Adrenal gland (tissue), 12 donors: ENCODE data around the gene APOA5. TPM values are rescaled to one million over a fixed set of nuclear protein-coding genes. Genes with fewer than 3 reads are reported as not detected.

Experiments used
- DNase-seq, 7 donors: peaks; one replicate each; pipeline ENCODE4 v3.0.0-alpha.2; 2019 to 2020
- H3K27ac ChIP-seq, 5 donors: fragments of 200-600 bp; sonication (generic) in 4 of 5; 1 replicate in 3 of 5; 2 replicates in 2 of 5; pipeline versions ENCODE4 v1.5.1 to v1.8.0; 2016 to 2020; ENCODE audit warnings: mild to moderate bottlenecking in 1 of 5
- H3K27me3 ChIP-seq: fragments of 200-600 bp; 2 replicates; pipeline ENCODE4 v1.8.0; 2021
- H3K36me3 ChIP-seq, 2 donors: fragments of 200-600 bp; replicated peaks in 1 of 2; 1 replicate in 1 of 2; 2 replicates in 1 of 2; pipeline versions ENCODE4 v1.5.1 to v1.8.0; 2018 to 2022
- H3K4me1 ChIP-seq, 2 donors: fragments of 200-600 bp; replicated peaks in 1 of 2; 1 replicate in 1 of 2; 2 replicates in 1 of 2; pipeline versions ENCODE4 v1.5.1 to v1.8.0; 2018 to 2021
- H3K4me3 ChIP-seq, 4 donors: fragments of 200-600 bp; sonication (generic) in 3 of 4; one replicate each; pipeline ENCODE4 v1.5.1; 2016 to 2018
- H3K9me3 ChIP-seq, 3 donors: fragments of 200-600 bp; sonication (generic) in 1 of 3; replicated peaks in 1 of 3; 1 replicate in 2 of 3; 2 replicates in 1 of 3; pipeline versions ENCODE4 v1.5.1 to v1.8.0; 2016 to 2021
- POLR2A ChIP-seq, 2 donors: fragments of 450-650 bp; IDR thresholded peaks; one replicate each; pipeline ENCODE4 v1.6.1; 2017; ENCODE audit warnings: antibody characterized with exemption in 2 of 2, mild to moderate bottlenecking in 2 of 2, moderate library complexity in 1 of 2
- WGBS, 4 donors: extraction: QIAGEN DNeasy Blood & Tissue Kit in 2 of 4; methylation state at CpG; one replicate each; pipeline versions ENCODE4 v1.1.5 to v1.1.7; 2013 to 2017; 5-methylcytosine and 5-hydroxymethylcytosine counted together
- intact Hi-C, 2 donors: fragments of 100-400 bp; cut with DNase I; formaldehyde crosslinking; loops; one replicate each; pipeline versions ENCODE4 v1.14.1 to v1.15.0; 2022 to 2023
- polyA plus RNA-seq, 3 donors: library from polyadenylated mRNA; stranded (reverse); fragments of 200-250 nt in 2 of 3; fragments of 350-450 nt in 1 of 3; fragmentation: Illumina TruSeq in 1 of 3; extraction: RNeasy Lipid Tissue Mini Kit (QIAGEN cat#74804) in 1 of 3; gene quantifications; one replicate each; pipeline ENCODE4 v1.2.3, GENCODE V29; 2013 to 2014
- total RNA-seq, 9 donors: library from RNA; depleted of rRNA in 4 of 9; stranded (reverse); fragments of >200 nt in 4 of 9; fragments of 120-200 nt in 1 of 9; fragmentation: NEBNext Ultra II Directional in 1 of 9; extraction: Animal tissue kit (Norgen Biotek cat#: 25700) in 1 of 9; gene quantifications; one replicate each; pipeline versions ENCODE4 v1.1.0 to v1.2.4, GENCODE V29; 2013 to 2023
- TF ChIP-seq, protein P1 (sequence below), 6 experiments: fragments of 450-650 bp in 4 of 6; fragments of 200-600 bp in 2 of 6; sonication (generic) in 1 of 6; IDR thresholded peaks; 1 replicate in 5 of 6; 2 replicates in 1 of 6; pipeline versions ENCODE4 v1.5.1 to v1.8.0; 2016 to 2021; ENCODE audit warnings: antibody characterized with exemption in 6 of 6, mild to moderate bottlenecking in 2 of 6, moderate library complexity in 1 of 6
- donor health status: healthy with polysubstance abuse.
- donor health status: Bipolar disorder and iron deficiency.
- donor health status: DM: yes; HTN: yes; CAD: no.
- donor health status: DM: no; HTN: no; CAD: no.
- donor health status: DM: no; HTN: no; CAD: no.
- donor health status: DM: yes; HTN: yes; CAD: no.

APOA5 gene
- total and polyA plus RNA-seq, 12 donors, result 0.11 to 0.54 (median 0.11) TPM; not detected in 9

DNA sequence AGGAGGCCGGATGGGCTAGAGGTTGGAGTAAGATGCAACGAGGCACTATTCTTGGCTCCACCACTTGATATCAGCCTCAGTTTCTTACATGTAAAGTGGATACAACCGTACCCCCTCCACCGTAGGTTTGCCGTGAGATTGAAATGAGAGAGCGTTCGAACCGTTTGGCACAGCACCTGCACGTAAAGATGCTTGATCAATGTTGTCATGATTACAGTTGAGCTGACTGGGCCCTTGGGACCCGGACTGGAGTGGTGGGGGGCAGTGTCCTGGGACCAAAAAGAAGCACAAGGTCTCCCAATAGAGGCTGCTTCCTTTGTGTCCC is 41.8 kb upstream of the APOA5 start:
- intact Hi-C loops, result no loop called here
- no peak for TF ChIP-seq POLR2A (IDR thresholded peaks at IDR 0.05)
- TF ChIP-seq, protein P1, sequence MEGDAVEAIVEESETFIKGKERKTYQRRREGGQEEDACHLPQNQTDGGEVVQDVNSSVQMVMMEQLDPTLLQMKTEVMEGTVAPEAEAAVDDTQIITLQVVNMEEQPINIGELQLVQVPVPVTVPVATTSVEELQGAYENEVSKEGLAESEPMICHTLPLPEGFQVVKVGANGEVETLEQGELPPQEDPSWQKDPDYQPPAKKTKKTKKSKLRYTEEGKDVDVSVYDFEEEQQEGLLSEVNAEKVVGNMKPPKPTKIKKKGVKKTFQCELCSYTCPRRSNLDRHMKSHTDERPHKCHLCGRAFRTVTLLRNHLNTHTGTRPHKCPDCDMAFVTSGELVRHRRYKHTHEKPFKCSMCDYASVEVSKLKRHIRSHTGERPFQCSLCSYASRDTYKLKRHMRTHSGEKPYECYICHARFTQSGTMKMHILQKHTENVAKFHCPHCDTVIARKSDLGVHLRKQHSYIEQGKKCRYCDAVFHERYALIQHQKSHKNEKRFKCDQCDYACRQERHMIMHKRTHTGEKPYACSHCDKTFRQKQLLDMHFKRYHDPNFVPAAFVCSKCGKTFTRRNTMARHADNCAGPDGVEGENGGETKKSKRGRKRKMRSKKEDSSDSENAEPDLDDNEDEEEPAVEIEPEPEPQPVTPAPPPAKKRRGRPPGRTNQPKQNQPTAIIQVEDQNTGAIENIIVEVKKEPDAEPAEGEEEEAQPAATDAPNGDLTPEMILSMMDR (IDR thresholded peaks at IDR 0.05), result no peak
- Histone ChIP-seq H3K9me3 (no peaks in the 10 kb centered on the region), H3K4me3 (no peak overlapping the region), H3K27ac (no peak overlapping the region), H3K27me3 (no peaks in the 10 kb centered on the region), H3K4me1 (peaks cover 9 to 17% of the 10 kb centered on the region in 2 donors), H3K36me3 (no peaks in the 10 kb centered on the region)
- WGBS, 4 donors, result 92 to 98% (median 94%) methylated on average over 10 of the region's 10 CpGs
- no peak for DNase-seq

DNA sequence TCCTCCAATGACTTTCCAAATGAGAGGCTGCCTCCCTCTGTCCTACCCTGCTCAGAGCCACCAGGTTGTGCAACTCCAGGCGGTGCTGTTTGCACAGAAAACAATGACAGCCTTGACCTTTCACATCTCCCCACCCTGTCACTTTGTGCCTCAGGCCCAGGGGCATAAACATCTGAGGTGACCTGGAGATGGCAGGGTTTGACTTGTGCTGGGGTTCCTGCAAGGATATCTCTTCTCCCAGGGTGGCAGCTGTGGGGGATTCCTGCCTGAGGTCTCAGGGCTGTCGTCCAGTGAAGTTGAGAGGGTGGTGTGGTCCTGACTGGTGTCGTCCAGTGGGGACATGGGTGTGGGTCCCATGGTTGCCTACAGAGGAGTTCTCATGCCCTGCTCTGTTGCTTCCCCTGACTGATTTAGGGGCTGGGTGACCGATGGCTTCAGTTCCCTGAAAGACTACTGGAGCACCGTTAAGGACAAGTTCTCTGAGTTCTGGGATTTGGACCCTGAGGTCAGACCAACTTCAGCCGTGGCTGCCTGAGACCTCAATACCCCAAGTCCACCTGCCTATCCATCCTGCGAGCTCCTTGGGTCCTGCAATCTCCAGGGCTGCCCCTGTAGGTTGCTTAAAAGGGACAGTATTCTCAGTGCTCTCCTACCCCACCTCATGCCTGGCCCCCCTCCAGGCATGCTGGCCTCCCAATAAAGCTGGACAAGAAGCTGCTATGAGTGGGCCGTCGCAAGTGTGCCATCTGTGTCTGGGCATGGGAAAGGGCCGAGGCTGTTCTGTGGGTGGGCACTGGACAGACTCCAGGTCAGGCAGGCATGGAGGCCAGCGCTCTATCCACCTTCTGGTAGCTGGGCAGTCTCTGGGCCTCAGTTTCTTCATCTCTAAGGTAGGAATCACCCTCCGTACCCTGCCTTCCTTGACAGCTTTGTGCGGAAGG is 40.9 kb upstream of the APOA5 start:
- 80 to 85% (median 82%) methylated on average over 7 to 13 of the region's 13 CpGs for WGBS, 4 donors
- Histone ChIP-seq H3K27ac (no peak overlapping the region), H3K9me3 (no peaks in the 10 kb centered on the region), H3K36me3 (no peaks in the 10 kb centered on the region), H3K27me3 (no peaks in the 10 kb centered on the region), H3K4me1 (peaks cover 9 to 17% of the 10 kb centered on the region in 2 donors), H3K4me3 (no peak overlapping the region)
- TF ChIP-seq, protein P1 (IDR thresholded peaks at IDR 0.05), result no peak
- no peak for TF ChIP-seq POLR2A (IDR thresholded peaks at IDR 0.05)
- intact Hi-C loops, result no loop called here
- no peak for DNase-seq

- peaks cover 9 to 17% of the 10 kb centered on the region in 2 donors for H3K4me1 ChIP-seq
- no peaks in the 10 kb centered on the region for H3K27me3 ChIP-seq
- intact Hi-C loops, result no loop called here
- TF ChIP-seq, protein P1 (IDR thresholded peaks at IDR 0.05), result no peak
- TF ChIP-seq POLR2A (IDR thresholded peaks at IDR 0.05), result no peak
- H3K9me3 ChIP-seq, result no peaks in the 10 kb centered on the region
- no peak overlapping the region for H3K27ac ChIP-seq
- DNase-seq, result no peak
- no peaks in the 10 kb centered on the region for H3K36me3 ChIP-seq
- H3K4me3 ChIP-seq, result no peak overlapping the region
- WGBS, 4 donors, result 93 to 97% (median 95%) methylated on average over 5 to 7 of the region's 7 CpGs
Observed at GRCh38 chr11:116831790-116832349, 40.2 kb upstream of the APOA5 start.

DNA sequence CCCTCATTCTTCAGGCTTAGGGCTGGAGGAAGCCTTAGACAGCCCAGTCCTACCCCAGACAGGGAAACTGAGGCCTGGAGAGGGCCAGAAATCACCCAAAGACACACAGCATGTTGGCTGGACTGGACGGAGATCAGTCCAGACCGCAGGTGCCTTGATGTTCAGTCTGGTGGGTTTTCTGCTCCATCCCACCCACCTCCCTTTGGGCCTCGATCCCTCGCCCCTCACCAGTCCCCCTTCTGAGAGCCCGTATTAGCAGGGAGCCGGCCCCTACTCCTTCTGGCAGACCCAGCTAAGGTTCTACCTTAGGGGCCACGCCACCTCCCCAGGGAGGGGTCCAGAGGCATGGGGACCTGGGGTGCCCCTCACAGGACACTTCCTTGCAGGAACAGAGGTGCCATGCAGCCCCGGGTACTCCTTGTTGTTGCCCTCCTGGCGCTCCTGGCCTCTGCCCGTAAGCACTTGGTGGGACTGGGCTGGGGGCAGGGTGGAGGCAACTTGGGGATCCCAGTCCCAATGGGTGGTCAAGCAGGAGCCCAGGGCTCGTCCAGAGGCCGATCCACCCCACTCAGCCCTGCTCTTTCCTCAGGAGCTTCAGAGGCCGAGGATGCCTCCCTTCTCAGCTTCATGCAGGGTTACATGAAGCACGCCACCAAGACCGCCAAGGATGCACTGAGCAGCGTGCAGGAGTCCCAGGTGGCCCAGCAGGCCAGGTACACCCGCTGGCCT is 38.7 kb upstream of the APOA5 start:
- Histone ChIP-seq H3K27ac (no peak overlapping the region), H3K27me3 (no peaks in the 10 kb centered on the region), H3K4me3 (no peak overlapping the region), H3K36me3 (no peaks in the 10 kb centered on the region), H3K9me3 (no peaks in the 10 kb centered on the region), H3K4me1 (peaks cover 4 to 5% of the 10 kb centered on the region in 2 donors)
- TF ChIP-seq, protein P1 (IDR thresholded peaks at IDR 0.05), result no peak
- TF ChIP-seq POLR2A (IDR thresholded peaks at IDR 0.05), result no peak
- 95 to 97% (median 96%) methylated on average over 9 to 17 of the region's 17 CpGs for WGBS, 4 donors
- intact Hi-C loops, result no loop called here
- DNase-seq, result no peak
